ENCODE measurements around the gene GNA12. TPM values are rescaled to one million over a fixed set of nuclear protein-coding genes. Genes with fewer than 3 reads are reported as not detected.

GNA12 gene, protein sequence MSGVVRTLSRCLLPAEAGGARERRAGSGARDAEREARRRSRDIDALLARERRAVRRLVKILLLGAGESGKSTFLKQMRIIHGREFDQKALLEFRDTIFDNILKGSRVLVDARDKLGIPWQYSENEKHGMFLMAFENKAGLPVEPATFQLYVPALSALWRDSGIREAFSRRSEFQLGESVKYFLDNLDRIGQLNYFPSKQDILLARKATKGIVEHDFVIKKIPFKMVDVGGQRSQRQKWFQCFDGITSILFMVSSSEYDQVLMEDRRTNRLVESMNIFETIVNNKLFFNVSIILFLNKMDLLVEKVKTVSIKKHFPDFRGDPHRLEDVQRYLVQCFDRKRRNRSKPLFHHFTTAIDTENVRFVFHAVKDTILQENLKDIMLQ
- 33.2 to 46.1 TPM (median 43.7 TPM) in 5 replicates for total RNA-seq (2022; extraction: Qiagen RNA extraction)

DNA sequence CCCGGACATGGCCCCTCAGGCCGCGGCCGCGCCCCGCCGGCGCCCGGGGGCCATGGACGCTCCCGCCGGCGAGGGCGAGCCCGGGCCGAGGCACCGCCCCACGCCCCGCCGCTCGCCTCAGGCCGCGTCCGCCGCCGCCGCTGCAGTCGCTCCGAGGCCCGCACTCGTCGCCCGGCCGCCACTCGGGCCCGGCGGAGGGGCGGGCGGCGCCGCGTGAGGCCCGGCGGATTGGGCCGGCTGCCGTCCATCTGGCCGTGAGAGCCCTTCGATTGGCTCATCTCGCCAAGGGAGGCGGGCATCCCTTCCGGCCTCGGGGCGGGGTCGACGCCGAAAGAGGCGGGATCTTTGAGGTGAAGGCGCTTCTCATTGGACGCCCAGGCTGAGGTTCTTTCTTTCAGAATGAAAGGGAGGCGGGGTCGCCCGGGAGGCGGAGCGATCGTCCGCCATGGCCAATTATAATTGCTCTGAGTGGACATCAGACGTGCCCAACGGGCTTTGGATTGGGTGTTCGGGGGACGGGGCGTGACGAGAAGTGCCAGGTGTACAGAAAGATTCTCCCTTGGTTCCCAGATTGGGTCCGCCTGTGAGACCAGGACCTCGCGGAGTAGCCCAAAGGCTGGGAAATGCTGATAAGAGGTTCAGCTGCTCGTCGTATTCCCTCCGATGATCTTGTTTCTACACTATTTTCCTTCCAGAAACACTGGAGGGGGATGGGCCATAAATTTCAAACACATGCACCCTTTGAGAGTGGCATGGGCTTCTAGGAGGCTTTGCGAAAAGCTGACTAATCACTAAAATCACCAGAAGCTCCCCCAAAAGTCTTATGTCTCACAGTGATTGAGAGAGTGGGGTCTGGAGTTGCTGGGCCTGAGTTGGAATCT is at the start of gene GNA12:
Gene GNA12, minus strand, starts transcription at position 156 of the 881 bp plus-strand sequence. Its CDS starts 147 bp downstream, at position 9.

DNA sequence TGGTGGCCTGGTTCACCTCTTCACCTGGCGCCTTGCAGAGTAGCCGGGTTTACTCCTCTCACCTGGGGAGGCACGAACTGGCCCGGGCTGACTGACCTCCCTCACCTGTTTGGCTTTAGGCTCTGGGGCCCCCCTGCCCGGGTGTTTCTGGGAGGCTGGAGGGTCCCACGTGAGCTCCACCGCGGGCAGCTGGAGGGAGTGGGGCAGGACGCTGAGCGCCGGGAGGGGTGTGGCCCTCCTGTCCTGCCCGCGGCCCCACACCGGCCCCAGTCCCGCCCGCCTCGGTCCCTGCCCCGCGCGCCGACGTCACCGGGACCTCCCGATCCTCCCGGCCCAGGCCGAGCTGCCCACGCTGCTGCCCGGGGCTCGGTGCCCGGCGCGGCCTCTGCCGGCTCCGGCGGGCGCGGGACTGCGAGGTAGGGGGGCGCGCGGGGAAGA is 156.2 kb downstream of the GNA12 start, which contains the start of gene AMZ1:
Gene AMZ1, plus strand, starts transcription at position 322 of the 438 bp plus-strand sequence. CDS start 12,250 bp downstream, outside the sequence.

Other genes starting within 250 kb of the GNA12 start
- 31.0 to 59.3 TPM (median 54.6 TPM) in 5 replicates for gene TTYH3, start 212.3 kb downstream of the GNA12 start, total RNA-seq (2022; extraction: Qiagen RNA extraction)
- 0.02 to 0.12 TPM (median 0.08 TPM) in 5 replicates for gene AMZ1, start 156.1 kb downstream of the GNA12 start, total RNA-seq (2022; extraction: Qiagen RNA extraction)
- gene CARD11, start 199.6 kb upstream of the GNA12 start, total RNA-seq (2022; extraction: Qiagen RNA extraction): 2.1 to 2.7 TPM (median 2.3 TPM) in 5 replicates